Activated CD4-positive, alpha-beta T cell treated with anti-CD3 and anti-CD28 coated beads for 36 hours (primary cell): ENCODE data around the gene ACTL6B. TPM values are rescaled to one million over a fixed set of nuclear protein-coding genes. Genes with fewer than 3 reads are reported as not detected.
A peak's percentile ranks its signal among the peaks of the same experiment; 100 is the strongest.

Experiments
- ATAC-seq: fragments of 200-7000 bp; cut with Tn5 transposase; one replicate; pipeline ENCODE4 v1.10.0; 2021; ENCODE audit warnings: mild to moderate bottlenecking, moderate library complexity
- CTCF ChIA-PET: fragments of 350-600 bp; sonication (Branson Sonifier 250); formaldehyde crosslinking; loops from one replicate; lab custom pipeline; 2021; ENCODE audit warnings: antibody characterized with exemption; lab: Charles Lee
- POLR2A ChIA-PET: fragments of 350-600 bp; sonication (Branson Sonifier 250); formaldehyde crosslinking; loops from one replicate; lab custom pipeline; 2021; ENCODE audit warnings: antibody characterized with exemption, inconsistent platforms; lab: Charles Lee
- DNase-seq: peaks from one replicate; pipeline ENCODE4 v3.0.0-alpha.2; 2020
- H3K27ac Mint-ChIP-seq: one replicate; pipeline ENCODE4 v1.8.0; 2021; ENCODE audit warnings: mixed read lengths
- H3K27me3 Mint-ChIP-seq: one replicate; pipeline ENCODE4 v1.8.0; 2021; ENCODE audit warnings: mixed read lengths
- H3K36me3 Mint-ChIP-seq: one replicate; pipeline ENCODE4 v1.8.0; 2021; ENCODE audit warnings: low read depth, mixed read lengths
- H3K4me1 Mint-ChIP-seq: one replicate; pipeline ENCODE4 v1.8.0; 2021; ENCODE audit warnings: mixed read lengths
- H3K4me3 Mint-ChIP-seq: one replicate; pipeline ENCODE4 v1.8.0; 2021; ENCODE audit warnings: mild to moderate bottlenecking, moderate library complexity, mixed read lengths
- H3K9me3 Mint-ChIP-seq: one replicate; pipeline ENCODE4 v1.8.0; 2021; ENCODE audit warnings: low read depth, mixed read lengths
- intact Hi-C, 2 experiments: fragments of 100-400 bp; cut with DNase I in 1 of 2; cut with micrococcal nuclease in 1 of 2; formaldehyde crosslinking; loops; one replicate each; pipeline versions ENCODE4 v1.14.2 to v1.15.1; 2022 to 2024; cut with DNase I, micrococcal nuclease
- total RNA-seq, 2 experiments: library from RNA; stranded (reverse); gene quantifications; one replicate each; pipeline ENCODE4 v1.2.3, GENCODE V29; 2021

Gene ACTL6B
- total RNA-seq, 2 experiments from 2014 or later: not detected

GRCh38 chr7:100611983-100612729, 44.1 kb downstream of the ACTL6B start, which contains the start of gene MOSPD3:
MOSPD3 (plus strand) TSS chr7:100612540; CDS start chr7:100612792, 252 bp downstream.
- POLR2A ChIA-PET: interaction anchor here (0.6 to 2.0 kb wide), 8 partner anchors 20 to 267 kb away, joined by 3 to 12 read pairs (median 4); partner anchors contain the start of genes FBXO24, GNB2, LRCH4 and POP7
- intact Hi-C loops: loop anchor here (1.0 to 5.0 kb wide), 17 partner anchors 8 to 435 kb away; partner anchors contain the start of genes FBXO24 (in 2 of the 2), GIGYF1 (in 2 of the 2), GNB2 (in 2 of the 2) and LRCH4 (in 2 of the 2)
- CTCF ChIA-PET: interaction anchor here (0.6 to 3.9 kb wide), 18 partner anchors 8 to 478 kb away, joined by 3 to 22 read pairs (median 5); partner anchors contain the start of genes FBXO24, LRCH4, PCOLCE and POP7

DNA sequence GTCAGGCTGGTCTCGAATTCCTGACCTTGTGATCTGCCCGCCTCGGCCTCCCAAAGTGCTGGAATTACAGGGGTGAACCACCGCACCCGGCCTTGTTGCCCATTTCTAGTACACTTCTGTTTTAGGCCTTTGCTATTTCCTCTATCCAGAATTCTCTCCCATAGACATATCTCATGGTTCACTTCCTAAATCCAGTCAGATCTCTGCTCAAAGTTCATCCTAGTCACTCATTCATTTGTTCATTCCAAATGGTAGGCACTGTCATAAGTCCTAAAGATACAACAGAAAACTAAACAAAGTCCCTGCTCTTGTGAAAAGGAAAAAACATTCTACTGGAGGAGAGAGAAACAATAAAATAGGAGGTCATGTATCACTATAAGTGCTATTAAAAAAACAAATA, 46.3 kb downstream of the ACTL6B start:
- H3K9me3 Mint-ChIP-seq: no peaks in the 10 kb centered on the region
- peaks cover 3% of the 10 kb centered on the region for H3K27me3 Mint-ChIP-seq
- no peak overlapping the region for H3K4me3 Mint-ChIP-seq
- intact Hi-C loops: loop anchor here in 1 of 2 experiments (5.0 kb wide), 2 partner anchors 82 to 267 kb away; partner anchors contain the start of genes GIGYF1 and SRRT
- DNase-seq (no peak), ATAC-seq (no peak)
- no peaks in the 10 kb centered on the region for H3K36me3 Mint-ChIP-seq
- peak overlapping the region; percentile 44 for H3K27ac Mint-ChIP-seq
- ChIA-PET CTCF (interaction anchor here (1.2 kb wide), 1 partner anchor 24 kb away, joined by 3 read pairs; no protein-coding TSS in a partner anchor), POLR2A (no interaction called here)
- H3K4me1 Mint-ChIP-seq: peaks cover 23% of the 10 kb centered on the region

More at GRCh38 chr7:100611983-100612729, 44.1 kb downstream of the ACTL6B start, which contains the start of gene MOSPD3:
- Mint-ChIP-seq H3K36me3 (no peaks in the 10 kb centered on the region), H3K4me3 (peak within 1 kb of the TSS; percentile 83), H3K27ac (peak within 1 kb of the TSS; percentile 100), H3K9me3 (no peaks in the 10 kb centered on the region), H3K27me3 (no peaks in the 10 kb centered on the region), H3K4me1 (peaks cover 17% of the 10 kb centered on the region)
- ATAC-seq: peak; percentile 94
- DNase-seq: peak; percentile 99

GRCh38 chr7:100607111-100607510, 49.1 kb downstream of the ACTL6B start:
- H3K4me3 Mint-ChIP-seq: no peak overlapping the region
- intact Hi-C loops: no loop called here
- ChIA-PET CTCF (interaction anchor here (1.7 kb wide), 1 partner anchor 10 kb away, joined by 5 read pairs; no protein-coding TSS in a partner anchor), POLR2A (interaction anchor here (1.7 kb wide), 1 partner anchor 99 kb away, joined by 4 read pairs; the partner anchor contains the start of gene POP7)
- H3K4me1 Mint-ChIP-seq: peaks cover 18% of the 10 kb centered on the region
- no peak overlapping the region for H3K27ac Mint-ChIP-seq
- no peaks in the 10 kb centered on the region for H3K36me3 Mint-ChIP-seq
- H3K9me3 Mint-ChIP-seq: no peaks in the 10 kb centered on the region
- H3K27me3 Mint-ChIP-seq: peaks cover 3% of the 10 kb centered on the region
- ATAC-seq: no peak
- no peak for DNase-seq

- intact Hi-C loops: no loop called here
- ATAC-seq (no peak), DNase-seq (no peak)
- ChIA-PET CTCF (interaction anchor here (0.6 to 2.0 kb wide), 6 partner anchors 10 to 204 kb away, joined by 3 to 7 read pairs (median 4); partner anchors contain the start of genes FBXO24 and LRCH4), POLR2A (interaction anchor here (0.6 to 1.7 kb wide), 2 partner anchors 99 to 132 kb away, joined by 4 to 7 read pairs; partner anchors contain the start of gene POP7)
- no peak overlapping the region for H3K4me3 Mint-ChIP-seq
- peaks cover 18% of the 10 kb centered on the region for H3K4me1 Mint-ChIP-seq
- H3K36me3 Mint-ChIP-seq: no peaks in the 10 kb centered on the region
- H3K27me3 Mint-ChIP-seq: peaks cover 3% of the 10 kb centered on the region
- H3K27ac Mint-ChIP-seq: no peak overlapping the region
- H3K9me3 Mint-ChIP-seq: no peaks in the 10 kb centered on the region
Measured at GRCh38 chr7:100606313-100606712, 49.9 kb downstream of the ACTL6B start.

DNA sequence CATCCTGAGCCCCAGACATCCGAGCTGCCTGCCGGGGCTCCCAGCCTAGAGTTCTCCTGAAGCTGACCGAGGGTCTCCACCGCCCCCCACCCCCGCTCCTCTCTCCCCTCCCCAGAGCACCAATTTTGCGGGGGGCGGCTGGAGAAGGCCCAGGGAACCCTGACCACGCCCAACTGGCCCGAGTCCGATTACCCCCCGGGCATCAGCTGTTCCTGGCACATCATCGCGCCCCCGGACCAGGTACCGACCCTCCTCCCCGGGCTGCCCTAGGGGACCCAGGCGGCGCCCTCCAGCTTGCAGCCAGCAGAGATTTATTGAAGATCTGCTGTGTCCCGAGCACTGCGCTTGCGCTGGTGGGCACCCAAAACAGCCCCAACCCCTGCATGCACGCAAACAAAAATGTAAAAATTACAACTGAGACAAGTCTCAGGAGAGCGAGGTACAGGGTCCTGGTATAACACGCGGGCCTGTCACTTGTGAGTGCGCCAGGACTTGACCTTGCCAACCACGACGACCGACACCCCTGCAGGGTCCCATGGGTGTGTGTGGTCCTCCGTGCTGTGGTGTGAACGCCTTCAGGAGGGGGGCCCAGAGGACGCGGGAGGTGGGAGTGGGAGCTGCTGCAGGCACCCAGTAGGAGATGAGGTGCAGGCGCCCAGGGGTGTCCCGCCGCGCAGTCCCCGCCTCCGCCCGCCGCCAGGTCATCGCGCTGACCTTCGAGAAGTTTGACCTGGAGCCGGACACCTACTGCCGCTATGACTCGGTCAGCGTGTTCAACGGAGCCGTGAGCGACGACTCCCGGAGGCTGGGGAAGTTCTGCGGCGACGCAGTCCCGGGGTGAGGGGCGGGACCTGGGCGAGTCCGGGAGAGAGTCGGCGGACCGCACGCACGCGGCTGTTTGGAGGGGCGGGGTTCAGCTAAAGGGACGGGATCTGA, 51.0 kb downstream of the ACTL6B start:
- no peaks in the 10 kb centered on the region for H3K9me3 Mint-ChIP-seq
- peak overlapping the region; percentile 37 for H3K27ac Mint-ChIP-seq
- DNase-seq: peak; percentile 69
- H3K4me1 Mint-ChIP-seq: peaks cover 15% of the 10 kb centered on the region
- H3K36me3 Mint-ChIP-seq: no peaks in the 10 kb centered on the region
- peaks cover 3% of the 10 kb centered on the region for H3K27me3 Mint-ChIP-seq
- ChIA-PET POLR2A (interaction anchor here (1.7 kb wide), 1 partner anchor 100 kb away, joined by 4 read pairs; the partner anchor contains the start of gene POP7), CTCF (interaction anchor here (0.8 to 2.0 kb wide), 7 partner anchors 11 to 247 kb away, joined by 3 to 7 read pairs (median 4); partner anchors contain the start of genes FBXO24, LRCH4 and SLC12A9)
- intact Hi-C loops: loop anchor here (1.0 to 2.0 kb wide), 6 partner anchors 7 to 86 kb away; partner anchors contain the start of genes FBXO24 (in 2 of the 2), LRCH4 (in 2 of the 2), MOSPD3 (in 2 of the 2) and GNB2 (in 1 of the 2)
- H3K4me3 Mint-ChIP-seq: peak overlapping the region; percentile 78
- ATAC-seq: no peak

- H3K4me1 Mint-ChIP-seq: peaks cover 15% of the 10 kb centered on the region
- intact Hi-C loops: loop anchor here (1.0 to 2.0 kb wide), 6 partner anchors 8 to 87 kb away; partner anchors contain the start of genes FBXO24 (in 2 of the 2), LRCH4 (in 2 of the 2), MOSPD3 (in 2 of the 2) and GNB2 (in 1 of the 2)
Measured at GRCh38 chr7:100604028-100604975, 51.9 kb downstream of the ACTL6B start.

GRCh38 chr7:100603726-100604027, 52.6 kb downstream of the ACTL6B start:
- POLR2A ChIA-PET: no interaction called here
- ATAC-seq (peak; percentile 5), DNase-seq (peak; percentile 30)
- H3K27me3 Mint-ChIP-seq: peaks cover 3% of the 10 kb centered on the region
- intact Hi-C loops: loop anchor here (1.0 to 2.0 kb wide), 6 partner anchors 9 to 88 kb away; partner anchors contain the start of genes FBXO24 (in 2 of the 2), LRCH4 (in 2 of the 2), MOSPD3 (in 2 of the 2) and GNB2 (in 1 of the 2)
- H3K27ac Mint-ChIP-seq: peak overlapping the region; percentile 82
- CTCF ChIA-PET: interaction anchor here (0.7 to 2.0 kb wide), 7 partner anchors 9 to 102 kb away, joined by 3 to 6 read pairs (median 4); partner anchors contain the start of genes FBXO24, LRCH4, MOSPD3 and POP7
- H3K36me3 Mint-ChIP-seq: no peaks in the 10 kb centered on the region
- peaks cover 15% of the 10 kb centered on the region for H3K4me1 Mint-ChIP-seq
- H3K4me3 Mint-ChIP-seq: peak overlapping the region; percentile 78
- H3K9me3 Mint-ChIP-seq: no peaks in the 10 kb centered on the region

More at GRCh38 chr7:100604028-100604975, 51.9 kb downstream of the ACTL6B start:
- peak overlapping the region; percentile 82 for H3K27ac Mint-ChIP-seq
- peak overlapping the region; percentile 78 for H3K4me3 Mint-ChIP-seq
- peak; percentile 70 for ATAC-seq
- ChIA-PET POLR2A (no interaction called here), CTCF (interaction anchor here (0.7 to 2.0 kb wide), 8 partner anchors 8 to 101 kb away, joined by 3 to 6 read pairs (median 4); partner anchors contain the start of genes FBXO24, LRCH4 and MOSPD3)
- DNase-seq: peak; percentile 85
- H3K9me3 Mint-ChIP-seq: no peaks in the 10 kb centered on the region
- peaks cover 3% of the 10 kb centered on the region for H3K27me3 Mint-ChIP-seq
- no peaks in the 10 kb centered on the region for H3K36me3 Mint-ChIP-seq

DNA sequence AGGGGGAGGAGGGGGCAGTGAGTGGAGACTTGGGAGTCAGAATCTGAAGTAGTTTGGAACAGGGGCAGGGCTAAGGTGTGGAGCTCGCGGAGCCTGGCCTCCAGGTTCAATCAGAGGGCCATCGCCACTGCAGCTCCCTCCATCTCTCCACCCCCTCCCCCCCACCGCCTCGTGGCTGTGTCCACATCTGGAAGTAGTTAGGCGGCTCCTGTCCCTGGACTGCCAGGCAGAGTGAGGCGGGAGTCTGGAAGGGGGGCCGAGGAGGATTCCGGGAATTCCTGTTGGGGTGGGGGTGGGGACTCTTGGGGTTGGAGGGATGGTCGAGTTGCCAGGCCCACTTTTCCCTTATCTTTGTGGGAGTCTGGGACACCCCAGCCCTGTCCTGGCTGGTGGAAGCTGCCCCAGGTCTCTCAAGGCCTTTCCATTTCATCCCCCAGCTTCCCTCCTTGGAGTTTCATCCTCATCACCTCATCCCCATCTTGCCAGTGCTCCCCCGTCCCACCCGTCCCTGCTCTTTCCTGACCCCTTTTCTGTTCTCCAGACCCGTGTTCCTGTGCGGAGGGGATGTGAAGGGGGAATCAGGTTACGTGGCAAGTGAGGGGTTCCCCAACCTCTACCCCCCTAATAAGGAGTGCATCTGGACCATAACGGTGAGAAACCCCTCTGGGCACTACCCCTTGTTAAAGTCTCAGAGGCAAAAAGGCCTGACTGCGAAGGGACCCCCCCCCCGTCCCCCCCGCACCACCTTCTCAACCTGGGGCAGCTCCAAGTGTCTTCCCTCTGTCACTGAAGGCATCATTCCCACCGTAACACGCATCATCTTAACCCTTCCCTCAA, 53.1 kb downstream of the ACTL6B start:
- Mint-ChIP-seq H3K27me3 (peaks cover 3% of the 10 kb centered on the region), H3K9me3 (no peaks in the 10 kb centered on the region), H3K4me1 (peaks cover 15% of the 10 kb centered on the region), H3K27ac (no peak overlapping the region), H3K36me3 (no peaks in the 10 kb centered on the region), H3K4me3 (peak overlapping the region; percentile 78)
- intact Hi-C loops: no loop called here
- ATAC-seq (no peak), DNase-seq (peak; percentile 27)
- ChIA-PET POLR2A (no interaction called here), CTCF (interaction anchor here (0.7 to 2.0 kb wide), 6 partner anchors 10 to 103 kb away, joined by 3 to 6 read pairs (median 4); partner anchors contain the start of genes FBXO24, LRCH4, MOSPD3 and POP7)

- H3K27ac Mint-ChIP-seq: no peak overlapping the region
- peaks cover 3% of the 10 kb centered on the region for H3K27me3 Mint-ChIP-seq
- CTCF ChIA-PET: interaction anchor here (1.2 kb wide), 1 partner anchor 18 kb away, joined by 4 read pairs; no protein-coding TSS in a partner anchor
- no peaks in the 10 kb centered on the region for H3K9me3 Mint-ChIP-seq
- ATAC-seq (no peak), DNase-seq (no peak)
- H3K4me1 Mint-ChIP-seq: peaks cover 15% of the 10 kb centered on the region
- H3K36me3 Mint-ChIP-seq: no peaks in the 10 kb centered on the region
- no peak overlapping the region for H3K4me3 Mint-ChIP-seq
- intact Hi-C loops: no loop called here
- POLR2A ChIA-PET: no interaction called here
Measured at GRCh38 chr7:100600730-100601038, 55.6 kb downstream of the ACTL6B start.
